ENCODE results near the gene ZNF385A. TPM values are rescaled to one million over a fixed set of nuclear protein-coding genes. Genes with fewer than 3 reads are reported as not detected.

ZNF385A gene
- total and polyA plus RNA-seq, 2 of the 13 experiments (the other 11 are each of a cell fraction or from before 2014, with no cell fraction given), result 0.44 to 0.67 TPM

DNA sequence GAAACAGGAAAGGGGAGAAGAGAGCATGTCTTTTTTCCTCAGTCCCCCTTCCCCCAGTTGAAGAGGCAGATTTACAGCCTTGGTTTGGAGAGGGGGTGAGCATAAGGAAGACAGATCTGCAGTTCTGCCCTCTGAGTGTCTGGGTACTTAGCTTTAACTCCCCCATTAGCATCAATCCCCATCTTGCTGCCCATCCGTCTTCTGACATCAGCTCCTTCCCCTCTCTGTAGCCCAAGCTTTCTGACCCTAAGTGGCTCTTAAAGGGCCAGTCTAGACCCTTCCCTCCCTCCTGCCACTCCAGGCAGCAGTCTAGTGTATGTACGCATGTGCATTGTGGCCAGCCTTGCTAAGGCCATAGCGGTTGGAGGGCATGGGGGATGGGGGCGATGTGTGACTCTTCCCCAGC is 27.6 kb downstream of the ZNF385A start:
- Histone ChIP-seq H3K4me2 (ENCODE audit: low read depth, low read length) (no peak overlapping the region), H3K9me3 (ENCODE audit: low read length) (no peaks in the 10 kb centered on the region), H3K4me3 (replicated peaks in 1 of 3; ENCODE audit: insufficient read depth in 1 of 3, low read depth in 2 of 3, low read length in 3 of 3) (no peak overlapping the region), H3K36me3 (replicated peaks in 1 of 2; ENCODE audit: control insufficient read depth in 1 of 2, insufficient read depth in 2 of 2, low read length in 2 of 2) (no peaks in the 10 kb centered on the region), H2AFZ (ENCODE audit: low read length) (no peak overlapping the region), H3K4me1 (ENCODE audit: insufficient read depth, low read length) (peaks cover 62% of the 10 kb centered on the region), H4K20me1 (ENCODE audit: insufficient read depth, low read length) (no peaks in the 10 kb centered on the region), H3K9ac (ENCODE audit: insufficient read depth, low read depth, low read length) (no peak overlapping the region), H3K27ac (ENCODE audit: extremely low read length, insufficient read depth, low read length) (no peak overlapping the region), H3K27me3 (ENCODE audit: control insufficient read depth in 1 of 2, insufficient read depth in 2 of 2, low read length in 2 of 2) (no peaks in the 10 kb centered on the region; a peak in 1 of 5 replicates), H3K79me2 (ENCODE audit: insufficient read depth, low read length) (no peaks in the 10 kb centered on the region)
- intact Hi-C loops (cut with micrococcal nuclease; ENCODE audit: unreplicated experiment), result no loop called here
- POLR2A ChIA-PET, result interaction anchor here (0.5 to 4.4 kb wide), 7 partner anchors 21 to 77 kb away, joined by 3 to 53 read pairs (median 19); partner anchors contain the start of genes CBX5, COPZ1, HNRNPA1 and NFE2
- FAIRE-seq, result no peak
- in situ Hi-C loops (cut with HindIII; ENCODE audit: extremely low pct_ligation_motif_present, low pct_unique_long_range_greater_than_20kb), result no loop called here
- WGBS (ENCODE audit: low lambda C conversion rate), result 92% methylated on average over 4 of the region's 4 CpGs
- DNase-seq (ENCODE audit: low spot score), result no peak
- CTCF ChIA-PET (ENCODE audit: low intra/inter-chr PET ratio, low total read pairs), result no interaction called here
- no peak for ATAC-seq
- no peak for TF ChIP-seq KAT2B (IDR thresholded peaks at IDR 0.05; ENCODE audit: borderline replicate concordance, low read depth, low read length)
- no peak for TF ChIP-seq PHF5A (CRISPR knock-in tag; IDR thresholded peaks at IDR 0.05; ENCODE audit: low read depth, unreplicated experiment)
- TF ChIP-seq KDM4B (CRISPR knock-in tag; IDR thresholded peaks at IDR 0.05), result no peak
- TF ChIP-seq, protein P1, sequence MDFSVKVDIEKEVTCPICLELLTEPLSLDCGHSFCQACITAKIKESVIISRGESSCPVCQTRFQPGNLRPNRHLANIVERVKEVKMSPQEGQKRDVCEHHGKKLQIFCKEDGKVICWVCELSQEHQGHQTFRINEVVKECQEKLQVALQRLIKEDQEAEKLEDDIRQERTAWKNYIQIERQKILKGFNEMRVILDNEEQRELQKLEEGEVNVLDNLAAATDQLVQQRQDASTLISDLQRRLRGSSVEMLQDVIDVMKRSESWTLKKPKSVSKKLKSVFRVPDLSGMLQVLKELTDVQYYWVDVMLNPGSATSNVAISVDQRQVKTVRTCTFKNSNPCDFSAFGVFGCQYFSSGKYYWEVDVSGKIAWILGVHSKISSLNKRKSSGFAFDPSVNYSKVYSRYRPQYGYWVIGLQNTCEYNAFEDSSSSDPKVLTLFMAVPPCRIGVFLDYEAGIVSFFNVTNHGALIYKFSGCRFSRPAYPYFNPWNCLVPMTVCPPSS (IDR thresholded peaks at IDR 0.05), result no peak
- no peak for TF ChIP-seq SOX13 (IDR thresholded peaks at IDR 0.05)
- no peak for TF ChIP-seq SOX13 (CRISPR knock-in tag; conservative IDR thresholded peaks at IDR 0.05 in 1 of 2, IDR thresholded peaks at IDR 0.05 in 1 of 2)
- TF ChIP-seq RAD51 (IDR thresholded peaks at IDR 0.05; ENCODE audit: borderline replicate concordance), result no peak
- TF ChIP-seq FOSL2 (CRISPR knock-in tag; IDR thresholded peaks at IDR 0.05), result no peak
- no peak for TF ChIP-seq SYNCRIP (IDR thresholded peaks at IDR 0.05; ENCODE audit: insufficient read depth, low read depth, low read length)
- TF ChIP-seq KDM1A (CRISPR knock-in tag; IDR thresholded peaks at IDR 0.05), result no peak
- no peak for TF ChIP-seq ATF7 (IDR thresholded peaks at IDR 0.05)
- TF ChIP-seq ATF7 (CRISPR knock-in tag; IDR thresholded peaks at IDR 0.05), result no peak
- BruUV-seq (replicated peaks), result no TSS peak

Measured in HepG2 (cell line).